Measurements from ENCODE around the gene ALKBH2.

The ALKBH2 gene

DNA sequence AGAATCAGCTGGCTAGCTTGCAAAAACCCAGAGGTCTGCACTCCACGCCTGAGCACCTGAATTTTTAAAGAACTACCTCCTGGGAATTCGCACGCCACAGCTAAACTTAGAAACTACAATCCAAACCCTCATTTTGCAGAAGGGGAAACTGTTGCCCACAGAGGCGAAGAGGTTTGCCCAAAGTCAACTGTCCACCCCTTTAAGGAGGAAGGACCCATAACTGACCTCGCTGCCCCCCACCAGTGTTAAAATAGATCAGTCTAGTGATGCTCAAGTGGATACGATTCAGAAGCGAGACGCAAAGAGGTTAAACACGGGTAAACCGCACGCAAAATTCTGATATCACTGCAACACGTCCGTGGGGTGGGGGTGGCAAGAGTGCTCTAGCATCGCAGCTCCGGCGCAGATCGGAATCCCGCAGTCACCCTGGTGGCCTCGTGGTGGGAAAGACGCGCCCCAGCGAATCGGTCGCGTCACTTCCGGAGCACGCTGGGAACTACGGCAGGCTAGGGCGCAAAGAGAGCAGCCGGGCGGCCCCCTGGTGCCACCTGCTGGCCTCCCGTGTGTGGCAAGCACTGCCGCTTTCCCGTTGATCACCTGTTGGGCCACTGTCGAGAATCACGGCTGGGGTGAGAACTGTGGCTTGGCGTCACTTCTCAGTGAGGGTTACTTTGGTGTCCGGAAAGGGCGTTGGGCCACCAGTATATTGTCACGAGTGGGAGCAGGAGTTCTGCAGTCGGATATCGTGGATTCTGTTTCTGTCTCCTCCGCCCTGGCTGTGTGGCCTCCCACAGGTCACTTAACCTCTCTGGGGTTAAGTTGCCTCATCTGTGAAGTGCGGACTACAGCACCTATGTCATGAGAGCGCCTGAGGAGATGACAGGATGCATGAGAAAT is at the start of gene ALKBH2:
Gene ALKBH2 (minus strand): TSS at position 451 of the 897 bp plus-strand sequence. CDS start 686 bp downstream, outside the sequence.
- DNase-seq, result peak; percentile 95

GRCh38 chr12:109140560-109140959 is 47.3 kb upstream of the ALKBH2 start:
- no peak for DNase-seq

DNA sequence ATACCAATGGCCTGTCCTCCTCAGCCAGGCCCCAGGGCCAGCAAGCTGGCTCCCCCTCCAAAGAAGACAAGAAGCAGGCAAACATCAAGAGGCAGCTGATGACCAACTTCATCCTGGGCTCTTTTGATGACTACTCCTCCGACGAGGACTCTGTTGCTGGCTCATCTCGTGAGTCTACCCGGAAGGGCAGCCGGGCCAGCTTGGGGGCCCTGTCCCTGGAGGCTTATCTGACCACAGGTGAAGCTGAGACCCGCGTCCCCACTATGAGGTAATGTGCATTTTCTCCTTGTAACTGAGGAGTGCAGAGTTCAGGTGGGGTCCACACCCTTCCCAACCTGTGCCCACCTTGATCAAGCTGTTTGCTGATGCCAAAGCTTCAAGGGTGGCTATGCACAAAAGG is 46.5 kb upstream of the ALKBH2 start:
- DNase-seq, result no peak

DNA sequence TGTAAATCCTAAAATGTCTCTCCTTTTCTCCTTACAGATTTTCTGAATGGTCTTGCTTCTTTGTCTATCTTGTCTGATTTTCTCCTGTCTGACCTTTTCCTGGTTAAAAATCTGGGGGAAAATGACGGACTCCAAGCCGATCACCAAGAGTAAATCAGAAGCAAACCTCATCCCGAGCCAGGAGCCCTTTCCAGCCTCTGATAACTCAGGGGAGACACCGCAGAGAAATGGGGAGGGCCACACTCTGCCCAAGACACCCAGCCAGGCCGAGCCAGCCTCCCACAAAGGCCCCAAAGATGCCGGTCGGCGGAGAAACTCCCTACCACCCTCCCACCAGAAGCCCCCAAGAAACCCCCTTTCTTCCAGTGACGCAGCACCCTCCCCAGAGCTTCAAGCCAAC is 46.1 kb upstream of the ALKBH2 start:
- no peak for DNase-seq

- no peak for DNase-seq
Measured at GRCh38 chr12:109137055-109137454, 43.8 kb upstream of the ALKBH2 start.

DNA sequence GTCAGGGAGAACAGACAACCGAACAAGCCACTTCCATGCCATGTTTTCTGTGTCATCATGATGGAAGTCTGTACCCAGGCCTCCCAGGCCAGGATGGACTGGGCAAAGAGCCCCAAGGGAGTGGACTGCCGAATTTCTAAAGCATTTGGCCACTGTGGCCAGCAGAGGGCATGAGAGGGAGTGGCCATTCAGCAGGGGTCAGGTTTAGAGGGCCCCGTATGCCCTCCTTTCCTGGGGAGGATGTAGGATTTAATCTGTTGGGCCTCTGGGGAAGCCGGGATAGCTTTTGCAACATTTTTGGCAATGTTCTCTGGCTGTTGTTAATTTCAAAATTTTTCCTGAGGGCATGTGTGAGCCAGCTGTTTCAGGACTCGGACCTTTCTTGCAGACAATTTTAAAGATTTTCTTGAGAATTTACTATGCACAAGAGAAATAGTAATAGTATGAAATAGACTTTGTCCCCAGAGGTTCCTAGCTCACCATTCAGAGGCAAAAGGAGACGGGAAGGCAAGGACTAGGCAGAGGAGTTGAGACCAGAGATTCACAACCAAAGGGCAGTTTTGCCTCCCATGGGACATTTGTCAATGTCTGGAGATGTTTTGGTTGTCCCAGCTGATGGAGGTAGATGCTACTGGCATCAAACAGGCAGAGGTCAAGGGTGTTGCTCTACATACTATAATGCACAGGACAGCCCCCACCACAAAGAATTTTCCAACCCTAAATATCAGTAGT is 41.1 kb upstream of the ALKBH2 start:
- no peak for DNase-seq

GRCh38 chr12:109131154-109132050 is 38.1 kb upstream of the ALKBH2 start:
- no peak for DNase-seq

- DNase-seq, result no peak
Measured at GRCh38 chr12:109130297-109131153, 37.3 kb upstream of the ALKBH2 start.

DNA sequence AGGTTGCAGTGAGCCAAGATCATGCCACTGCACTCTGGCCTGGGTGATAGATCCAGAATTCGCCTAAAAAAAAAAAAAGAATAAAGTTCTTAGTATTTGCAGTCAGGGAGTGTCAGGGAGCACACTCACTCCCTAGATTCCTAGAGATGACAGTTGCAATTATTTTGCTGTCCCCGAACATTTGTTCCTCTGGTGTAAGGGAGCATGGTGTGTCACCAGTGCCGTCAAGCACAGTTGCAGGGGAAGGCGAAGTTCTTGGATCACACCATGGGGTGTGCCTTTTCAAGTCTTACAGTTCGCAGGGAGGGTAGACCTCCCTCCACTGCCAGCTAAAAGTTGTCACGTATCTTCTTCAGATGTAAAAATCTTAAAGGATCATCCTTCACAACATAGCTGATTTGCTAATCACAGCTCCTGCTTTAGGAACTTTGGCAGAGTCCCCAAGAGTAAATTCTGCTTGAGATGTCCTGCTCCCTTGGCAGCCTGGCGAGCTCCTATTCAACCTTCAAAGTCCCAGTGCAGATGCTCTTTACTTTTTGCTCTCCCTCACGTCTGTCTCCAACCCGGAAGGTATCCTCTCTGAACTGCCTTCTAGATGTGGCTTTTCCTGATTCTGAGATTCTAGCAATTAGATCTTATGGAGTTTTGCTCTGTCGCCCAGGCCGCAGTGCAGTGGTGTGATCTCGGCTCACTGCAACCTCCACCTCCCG is 34.4 kb upstream of the ALKBH2 start:
- DNase-seq, result no peak

- no peak for DNase-seq
Measured at GRCh38 chr12:109126784-109127183, 33.5 kb upstream of the ALKBH2 start.

DNA sequence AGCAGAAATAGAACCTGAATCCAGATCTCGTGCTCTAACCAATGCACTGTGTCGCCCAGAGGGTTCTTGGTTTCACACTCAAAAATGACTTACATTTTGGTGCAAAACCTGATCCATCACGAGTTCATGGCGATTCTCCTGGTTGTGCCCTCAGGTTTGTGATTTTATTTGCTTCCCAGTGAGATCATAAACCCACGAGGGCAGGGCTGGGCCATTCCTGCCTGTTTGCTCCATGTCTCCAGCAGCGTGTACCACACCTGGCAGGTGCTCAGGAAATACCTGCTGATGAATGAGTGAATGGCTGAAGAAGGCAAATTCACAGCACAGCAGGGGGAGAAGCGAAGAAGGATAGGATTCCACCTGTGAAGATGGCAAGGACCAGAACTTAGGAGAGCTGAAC is 32.5 kb upstream of the ALKBH2 start:
- no peak for DNase-seq

DNA sequence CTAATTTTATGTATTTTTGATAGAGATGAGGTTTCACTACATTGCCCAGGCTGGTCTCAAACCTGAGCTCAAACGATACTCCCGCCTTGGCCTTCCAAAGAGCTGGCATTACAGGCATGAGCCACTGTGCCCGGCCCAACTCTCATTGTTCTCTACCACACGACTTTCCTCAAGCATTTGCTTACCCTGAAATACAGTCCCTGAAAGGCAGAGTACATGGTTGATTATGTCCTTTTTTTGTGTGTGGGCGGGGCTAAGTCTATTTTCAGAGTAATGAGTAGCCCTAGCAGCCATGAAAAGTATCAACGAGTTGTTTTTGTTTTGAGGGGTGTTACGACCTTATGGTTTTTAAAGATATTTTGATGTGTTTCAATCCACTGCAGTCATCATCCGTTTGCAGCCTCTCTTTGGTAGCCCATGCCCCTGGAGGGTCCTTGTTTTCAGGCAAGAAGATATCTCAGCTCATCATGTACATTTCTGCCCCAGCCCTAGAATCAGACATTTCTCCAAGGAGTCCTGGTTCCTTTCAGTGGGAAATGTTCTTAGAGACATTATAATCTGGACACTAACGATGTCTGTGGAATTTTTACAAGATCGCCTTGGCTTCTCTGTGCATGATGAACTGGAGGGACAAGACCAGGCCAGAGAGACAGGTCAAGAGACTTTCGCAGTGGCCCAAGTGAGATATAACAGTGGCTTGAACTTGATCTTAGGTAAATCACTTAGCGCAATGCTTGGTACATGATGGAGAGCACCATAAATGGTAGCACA is 31.8 kb upstream of the ALKBH2 start:
- DNase-seq, result no peak

GRCh38 chr12:109121346-109121880 is 28.1 kb upstream of the ALKBH2 start:
- no peak for DNase-seq

GRCh38 chr12:109120557-109120956 is 27.3 kb upstream of the ALKBH2 start:
- DNase-seq, result no peak

DNA sequence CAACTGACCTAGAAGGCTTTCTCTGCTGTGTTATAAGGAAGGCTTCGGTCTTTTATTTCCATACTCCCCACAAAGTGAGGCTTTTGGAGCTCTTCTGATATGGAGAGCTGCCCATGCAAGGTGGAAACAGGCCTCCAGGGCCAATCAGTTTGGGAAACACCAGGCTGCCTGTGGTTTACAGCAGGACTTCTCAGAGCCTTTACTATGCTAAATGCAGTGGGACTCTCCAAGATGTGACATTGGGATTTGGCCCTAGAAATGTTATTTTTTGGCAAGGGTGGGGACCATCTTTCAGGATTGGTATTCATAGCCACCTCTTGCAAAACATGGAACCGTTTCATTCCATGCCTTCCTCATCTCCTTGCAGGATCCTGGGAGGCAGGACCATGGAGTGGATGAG is 26.8 kb upstream of the ALKBH2 start:
- DNase-seq, result no peak

DNA sequence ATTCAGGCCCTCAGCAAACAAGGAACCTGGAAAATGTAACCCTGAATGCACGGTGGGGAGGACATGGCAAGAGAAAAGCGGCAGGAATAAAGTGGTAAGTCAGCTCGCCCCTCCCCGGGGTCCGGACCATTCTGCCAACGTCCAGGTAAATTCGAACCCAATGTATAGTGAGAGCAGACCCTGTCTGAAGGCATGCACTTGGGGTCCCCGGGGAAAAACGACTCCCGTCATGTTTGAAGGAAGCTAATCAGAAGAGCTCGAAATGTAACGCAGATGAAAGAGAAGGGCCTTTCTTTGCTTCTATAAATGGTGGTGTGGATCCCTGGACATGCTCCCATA is 23.3 kb upstream of the ALKBH2 start:
- DNase-seq, result no peak

- no peak for DNase-seq
Measured at GRCh38 chr12:109115758-109116610, 22.7 kb upstream of the ALKBH2 start, which contains the start of gene ACACB. TSS of gene ACACB (plus strand) at chr12:109116587. CDS start at chr12:109139406, 22,819 bp downstream.

DNA sequence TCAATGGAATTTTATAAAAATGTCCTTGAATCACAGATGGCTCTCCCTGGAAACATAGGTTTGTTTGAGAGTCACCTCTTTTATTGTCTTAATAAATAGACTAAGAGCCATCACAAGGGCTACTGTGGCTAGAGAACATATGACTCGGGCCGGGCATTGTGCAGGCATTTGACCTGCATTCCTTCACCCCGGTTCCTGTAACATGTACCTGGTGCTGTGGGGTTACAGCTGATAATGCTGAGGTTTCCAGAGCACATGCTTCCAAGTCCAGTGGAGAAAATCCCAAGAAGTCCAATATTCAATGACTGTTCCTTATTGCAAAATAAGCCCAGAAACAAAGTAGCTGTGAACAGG is 22.1 kb upstream of the ALKBH2 start:
- no peak for DNase-seq

GRCh38 chr12:109114644-109115043 is 21.4 kb upstream of the ALKBH2 start:
- no peak for DNase-seq

Data from CD4-positive, alpha-beta T cell treated with Interleukin-4 for 1 hour (primary cell).